AG09309 (cell line): ENCODE data around the gene CCDC68.
A peak's percentile ranks its signal among the peaks of the same experiment; 100 is the strongest.

Source experiments
- DNase-seq: peaks from one replicate; pipeline ENCODE4 v3.0.0-alpha.2; 2010; ENCODE audit warnings: low read depth
- H3K4me3 ChIP-seq: 2 replicates; pipeline ENCODE4 v1.5.1; 2011; ENCODE audit warnings: mild to moderate bottlenecking, low read depth, low read length, moderate library complexity; ENCODE audit not compliant: control insufficient read depth
- TF ChIP-seq, protein P1 (sequence below): IDR thresholded peaks from 2 replicates; pipeline ENCODE4 v1.5.1; 2011; ENCODE audit warnings: mild to moderate bottlenecking, low read depth, low read length, inconsistent platforms; ENCODE audit not compliant: insufficient read depth, control insufficient read depth; ENCODE audit errors: missing control alignments

CCDC68 gene

DNA sequence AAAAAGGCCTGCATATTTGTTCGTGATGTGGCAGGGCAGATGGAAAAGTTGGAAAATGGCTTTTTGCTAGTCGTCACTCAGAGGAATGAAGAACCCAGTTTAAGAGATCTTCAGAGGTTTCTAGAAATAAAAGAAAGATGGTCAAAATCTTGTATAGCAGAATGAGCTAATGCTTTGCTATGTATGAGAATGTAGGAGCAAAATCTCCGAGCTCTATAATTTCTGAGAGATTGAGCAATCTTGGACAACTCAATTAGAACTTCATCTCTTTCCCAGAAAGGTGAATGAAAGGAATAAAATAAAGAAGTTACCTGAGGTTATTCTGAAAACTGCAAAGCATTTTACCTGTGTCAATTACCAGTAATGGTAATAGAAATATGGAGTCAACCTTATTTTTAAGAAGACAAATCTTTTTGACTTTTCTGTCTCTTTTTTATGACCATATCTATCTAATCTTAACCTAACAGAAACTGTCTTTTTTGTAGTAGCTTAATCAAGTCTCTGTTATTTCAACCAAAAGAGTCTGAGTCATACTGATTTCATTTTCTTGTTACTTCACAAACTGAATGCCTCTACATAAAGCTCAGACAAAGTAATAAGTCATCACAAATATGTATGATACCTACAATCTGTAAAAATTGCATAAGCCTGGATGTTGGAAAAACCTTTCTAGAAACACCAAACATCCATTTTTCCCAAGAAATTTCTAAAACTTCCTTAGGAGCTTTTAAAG, 32.5 kb downstream of the CCDC68 start:
- TF ChIP-seq, protein P1, sequence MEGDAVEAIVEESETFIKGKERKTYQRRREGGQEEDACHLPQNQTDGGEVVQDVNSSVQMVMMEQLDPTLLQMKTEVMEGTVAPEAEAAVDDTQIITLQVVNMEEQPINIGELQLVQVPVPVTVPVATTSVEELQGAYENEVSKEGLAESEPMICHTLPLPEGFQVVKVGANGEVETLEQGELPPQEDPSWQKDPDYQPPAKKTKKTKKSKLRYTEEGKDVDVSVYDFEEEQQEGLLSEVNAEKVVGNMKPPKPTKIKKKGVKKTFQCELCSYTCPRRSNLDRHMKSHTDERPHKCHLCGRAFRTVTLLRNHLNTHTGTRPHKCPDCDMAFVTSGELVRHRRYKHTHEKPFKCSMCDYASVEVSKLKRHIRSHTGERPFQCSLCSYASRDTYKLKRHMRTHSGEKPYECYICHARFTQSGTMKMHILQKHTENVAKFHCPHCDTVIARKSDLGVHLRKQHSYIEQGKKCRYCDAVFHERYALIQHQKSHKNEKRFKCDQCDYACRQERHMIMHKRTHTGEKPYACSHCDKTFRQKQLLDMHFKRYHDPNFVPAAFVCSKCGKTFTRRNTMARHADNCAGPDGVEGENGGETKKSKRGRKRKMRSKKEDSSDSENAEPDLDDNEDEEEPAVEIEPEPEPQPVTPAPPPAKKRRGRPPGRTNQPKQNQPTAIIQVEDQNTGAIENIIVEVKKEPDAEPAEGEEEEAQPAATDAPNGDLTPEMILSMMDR: no peak
- peak; percentile 18 for DNase-seq

GRCh38 chr18:54924948-54925347, 34.3 kb downstream of the CCDC68 start:
- no peak for DNase-seq
- no peak overlapping the region for H3K4me3 ChIP-seq
- TF ChIP-seq, protein P1: no peak

More for the DNA sequence above, 32.5 kb downstream of the CCDC68 start:
- H3K4me3 ChIP-seq: no peak overlapping the region

DNA sequence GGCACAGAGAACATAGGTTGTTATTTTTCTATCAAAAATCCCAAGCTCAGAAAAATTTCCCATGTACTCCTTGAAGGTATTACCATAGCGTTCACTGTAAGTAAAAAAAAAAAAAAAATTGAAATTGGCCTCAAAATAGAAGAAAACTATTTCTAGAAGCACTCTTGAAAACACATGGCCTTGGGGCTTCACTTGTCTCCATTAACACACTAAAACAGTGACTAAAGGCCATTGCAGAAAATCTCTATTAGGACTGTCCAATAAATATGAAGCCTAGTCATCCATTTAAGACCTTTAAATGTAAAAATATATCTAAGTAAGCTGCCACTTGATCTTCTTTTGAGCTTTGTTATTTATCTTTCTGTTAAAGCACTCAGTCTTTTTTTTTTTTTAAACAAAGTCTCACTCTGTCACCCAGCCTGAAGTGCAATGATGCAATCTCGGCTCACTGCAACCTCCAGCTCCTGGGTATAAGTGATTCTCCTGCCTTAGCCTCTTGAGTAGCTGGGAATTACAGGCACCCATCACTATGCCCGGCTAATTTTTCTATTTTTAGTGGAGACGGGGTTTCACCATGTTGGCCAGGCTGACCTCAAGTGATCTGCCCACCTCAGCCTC, 35.8 kb downstream of the CCDC68 start:
- no peak overlapping the region for H3K4me3 ChIP-seq
- TF ChIP-seq, protein P1: no peak
- no peak for DNase-seq

- no peak overlapping the region for H3K4me3 ChIP-seq
- TF ChIP-seq, protein P1: no peak
- DNase-seq: no peak
These were observed 39.8 kb downstream of the CCDC68 start for GRCh38 chr18:54919412-54919811.

DNA sequence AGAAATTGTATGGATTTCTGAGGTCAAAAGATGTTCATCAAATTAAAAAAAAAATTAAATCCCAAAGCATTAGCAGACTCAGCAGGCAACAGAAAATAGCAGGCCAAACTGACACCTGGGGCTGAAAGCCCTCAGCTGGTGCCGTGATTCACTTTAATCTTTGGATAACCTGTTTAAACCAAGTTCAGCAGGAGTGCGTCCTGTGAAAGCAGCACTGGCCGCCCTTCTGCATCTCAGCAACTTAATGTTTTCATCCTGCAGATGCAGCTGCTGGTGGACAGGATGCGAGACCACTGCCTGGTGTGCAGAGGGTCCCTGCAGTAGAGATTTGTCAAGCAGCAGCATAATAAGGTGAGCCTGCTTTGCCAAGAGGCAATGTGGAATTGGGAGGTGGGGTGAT, 41.2 kb downstream of the CCDC68 start:
- H3K4me3 ChIP-seq: no peak overlapping the region
- DNase-seq: no peak
- TF ChIP-seq, protein P1: no peak

GRCh38 chr18:54916507-54916906, 42.8 kb downstream of the CCDC68 start:
- no peak overlapping the region for H3K4me3 ChIP-seq
- TF ChIP-seq, protein P1: no peak
- DNase-seq: no peak
